Caco-2 (cell line): Measurements from ENCODE around the gene XAB2. TPM values are rescaled to one million over a fixed set of nuclear protein-coding genes. Genes with fewer than 3 reads are reported as not detected.
"Not testable (repeated sequence)": the region's sequence is repeated elsewhere in the genome, so short reads cannot be mapped to it uniquely, and the experiment has no call there.

Source experiments
- BruUV-seq: library from RNA; stranded (reverse); fragments of 400-500 nt; replicated peaks from 2 replicates; lab custom pipeline; 2021; lab: Mats Ljungman, UMichigan
- CTCF ChIA-PET: fragments of 300-600 bp; sonication (Branson Sonifier 250); formaldehyde crosslinking; loops from one replicate; lab custom pipeline; 2022; ENCODE audit warnings: antibody characterized with exemption; lab: Charles Lee
- POLR2A ChIA-PET: fragments of 300-600 bp; sonication (Branson Sonifier 250); formaldehyde crosslinking; loops from one replicate; lab custom pipeline; 2022; ENCODE audit warnings: antibody characterized with exemption; lab: Charles Lee
- DNase-seq, 2 experiments: peaks; one replicate each; pipeline versions ENCODE4 v3.0.0 to v3.0.0-alpha.2; 2020 to 2022
- H3K27me3 ChIP-seq: replicated peaks from 2 replicates; pipeline ENCODE4 v1.6.0; 2011; ENCODE audit warnings: low read length; ENCODE audit not compliant: control insufficient read depth, insufficient read depth
- H3K36me3 ChIP-seq: 2 replicates; pipeline ENCODE4 v1.5.1; 2011; ENCODE audit warnings: low read length; ENCODE audit not compliant: control insufficient read depth, insufficient read depth
- H3K4me1 ChIP-seq: fragments of 250-450 bp; sonication (Bioruptor Pico); 2 replicates; pipeline ENCODE4 v1.5.1; 2020; ENCODE audit warnings: mild to moderate bottlenecking
- H3K4me3 ChIP-seq: 2 replicates; pipeline ENCODE4 v1.5.1; 2011; ENCODE audit warnings: low read depth, mild to moderate bottlenecking, control low read depth, low read length
- H3K9me3 ChIP-seq: fragments of 250-450 bp; sonication (Bioruptor Pico); 2 replicates; pipeline ENCODE4 v1.5.1; 2020; ENCODE audit warnings: mild to moderate bottlenecking, moderate library complexity
- H3K27ac Mint-ChIP-seq: one replicate; pipeline ENCODE4 v1.8.0; 2022; ENCODE audit warnings: mixed read lengths; ENCODE audit not compliant: unreplicated experiment
- H3K27me3 Mint-ChIP-seq: one replicate; pipeline ENCODE4 v1.8.0; 2022; ENCODE audit warnings: mixed read lengths; ENCODE audit not compliant: insufficient read depth, unreplicated experiment
- H3K36me3 Mint-ChIP-seq: one replicate; pipeline ENCODE4 v1.8.0; 2022; ENCODE audit warnings: mild to moderate bottlenecking, mixed read lengths; ENCODE audit not compliant: insufficient read depth, unreplicated experiment
- H3K4me1 Mint-ChIP-seq: one replicate; pipeline ENCODE4 v1.8.0; 2022; ENCODE audit warnings: low read depth, mixed read lengths; ENCODE audit not compliant: unreplicated experiment
- H3K4me3 Mint-ChIP-seq: one replicate; pipeline ENCODE4 v1.8.0; 2022; ENCODE audit warnings: mild to moderate bottlenecking, moderate library complexity, mixed read lengths; ENCODE audit not compliant: unreplicated experiment
- H3K9me3 Mint-ChIP-seq: one replicate; pipeline ENCODE4 v1.8.0; 2022; ENCODE audit warnings: mixed read lengths; ENCODE audit not compliant: unreplicated experiment
- intact Hi-C: fragments of 100-400 bp; cut with micrococcal nuclease; formaldehyde crosslinking; loops from one replicate; pipeline ENCODE4 v1.10.0; 2022; ENCODE audit not compliant: unreplicated experiment
- total RNA-seq: library from RNA; stranded (reverse); gene quantifications from 2 replicates; pipeline ENCODE4 v1.2.3, GENCODE V29; 2022
- TF ChIP-seq, protein P1 (sequence below), 2 experiments: fragments of 200-600 bp in 1 of 2; IDR thresholded peaks; 1 replicate in 1 of 2; 2 replicates in 1 of 2; pipeline versions ENCODE4 v1.5.1 to v1.8.0; 2011 to 2022; ENCODE audit warnings: antibody characterized with exemption in 1 of 2, control low read depth in 1 of 2, inconsistent platforms in 1 of 2, low read depth in 1 of 2, low read length in 1 of 2, mild to moderate bottlenecking in 1 of 2, moderate library complexity in 1 of 2; ENCODE audit not compliant: insufficient read depth in 1 of 2, severe bottlenecking in 1 of 2, unreplicated experiment in 1 of 2

Gene XAB2
- total RNA-seq, 1 experiment from 2014 or later, result 44.7 TPM

DNA sequence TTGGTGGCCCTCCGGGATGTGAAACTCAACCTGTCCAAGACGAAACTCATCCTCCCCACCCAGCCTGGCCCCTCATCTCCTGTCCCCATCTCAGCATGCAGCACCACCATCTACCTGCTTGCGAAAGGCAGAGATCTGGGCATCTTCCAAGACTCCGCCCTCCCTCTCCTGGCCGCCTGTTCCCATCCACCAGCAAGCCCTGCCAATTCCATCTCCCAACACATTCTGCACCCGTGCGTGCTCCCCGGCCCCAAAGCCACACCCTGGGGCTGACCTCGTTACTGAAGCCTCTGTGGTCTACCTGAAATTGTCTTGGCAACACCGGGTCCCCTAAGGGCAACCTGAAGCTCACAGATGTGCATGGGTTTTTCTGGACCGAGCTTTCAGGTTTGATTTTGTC, 46.9 kb downstream of the XAB2 start:
- ChIA-PET POLR2A (no interaction called here), CTCF (interaction anchor here (0.6 to 2.3 kb wide), 2 partner anchors 14 to 445 kb away, joined by 6 to 8 read pairs; no protein-coding TSS in a partner anchor)
- no peak overlapping the region for H3K4me3 ChIP-seq
- TF ChIP-seq, protein P1, sequence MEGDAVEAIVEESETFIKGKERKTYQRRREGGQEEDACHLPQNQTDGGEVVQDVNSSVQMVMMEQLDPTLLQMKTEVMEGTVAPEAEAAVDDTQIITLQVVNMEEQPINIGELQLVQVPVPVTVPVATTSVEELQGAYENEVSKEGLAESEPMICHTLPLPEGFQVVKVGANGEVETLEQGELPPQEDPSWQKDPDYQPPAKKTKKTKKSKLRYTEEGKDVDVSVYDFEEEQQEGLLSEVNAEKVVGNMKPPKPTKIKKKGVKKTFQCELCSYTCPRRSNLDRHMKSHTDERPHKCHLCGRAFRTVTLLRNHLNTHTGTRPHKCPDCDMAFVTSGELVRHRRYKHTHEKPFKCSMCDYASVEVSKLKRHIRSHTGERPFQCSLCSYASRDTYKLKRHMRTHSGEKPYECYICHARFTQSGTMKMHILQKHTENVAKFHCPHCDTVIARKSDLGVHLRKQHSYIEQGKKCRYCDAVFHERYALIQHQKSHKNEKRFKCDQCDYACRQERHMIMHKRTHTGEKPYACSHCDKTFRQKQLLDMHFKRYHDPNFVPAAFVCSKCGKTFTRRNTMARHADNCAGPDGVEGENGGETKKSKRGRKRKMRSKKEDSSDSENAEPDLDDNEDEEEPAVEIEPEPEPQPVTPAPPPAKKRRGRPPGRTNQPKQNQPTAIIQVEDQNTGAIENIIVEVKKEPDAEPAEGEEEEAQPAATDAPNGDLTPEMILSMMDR (IDR thresholded peaks at IDR 0.05; ENCODE audit: insufficient read depth in 1 of 2, low read depth in 1 of 2, low read length in 1 of 2, severe bottlenecking in 1 of 2, unreplicated experiment in 1 of 2), result no peak
- Mint-ChIP-seq H3K27me3 (peaks cover 8% of the 10 kb centered on the region), H3K4me1 (no peaks in the 10 kb centered on the region), H3K9me3 (no peaks in the 10 kb centered on the region), H3K36me3 (no peaks in the 10 kb centered on the region), H3K27ac (no peak overlapping the region), H3K4me3 (no peak overlapping the region)
- H3K4me1 ChIP-seq, result no peaks in the 10 kb centered on the region
- H3K36me3 ChIP-seq, result no peaks in the 10 kb centered on the region
- no TSS peak for BruUV-seq
- intact Hi-C loops, result no loop called here
- DNase-seq, result no peak
- no peaks in the 10 kb centered on the region for H3K9me3 ChIP-seq
- H3K27me3 ChIP-seq, result no peaks in the 10 kb centered on the region

GRCh38 chr19:7579182-7579581, 50.2 kb downstream of the XAB2 start:
- CTCF ChIA-PET, result interaction anchor here (0.6 kb wide), 1 partner anchor 11 kb away, joined by 3 read pairs; no protein-coding TSS in a partner anchor
- intact Hi-C loops, result no loop called here
- Histone ChIP-seq H3K27me3 (no peaks in the 10 kb centered on the region), H3K36me3 (no peaks in the 10 kb centered on the region), H3K4me1 (no peaks in the 10 kb centered on the region), H3K4me3 (no peak overlapping the region), H3K9me3 (no peaks in the 10 kb centered on the region)
- no TSS peak for BruUV-seq
- no peak for DNase-seq
- Mint-ChIP-seq H3K27me3 (peaks cover 11% of the 10 kb centered on the region), H3K36me3 (no peaks in the 10 kb centered on the region), H3K9me3 (no peaks in the 10 kb centered on the region), H3K4me3 (no peak overlapping the region), H3K4me1 (no peaks in the 10 kb centered on the region), H3K27ac (no peak overlapping the region)
- TF ChIP-seq, protein P1 (IDR thresholded peaks at IDR 0.05; ENCODE audit: insufficient read depth in 1 of 2, low read depth in 1 of 2, low read length in 1 of 2, severe bottlenecking in 1 of 2, unreplicated experiment in 1 of 2), result no peak
- POLR2A ChIA-PET, result interaction anchor here (0.6 kb wide), 1 partner anchor 350 kb away, joined by 12 read pairs; no protein-coding TSS in a partner anchor

DNA sequence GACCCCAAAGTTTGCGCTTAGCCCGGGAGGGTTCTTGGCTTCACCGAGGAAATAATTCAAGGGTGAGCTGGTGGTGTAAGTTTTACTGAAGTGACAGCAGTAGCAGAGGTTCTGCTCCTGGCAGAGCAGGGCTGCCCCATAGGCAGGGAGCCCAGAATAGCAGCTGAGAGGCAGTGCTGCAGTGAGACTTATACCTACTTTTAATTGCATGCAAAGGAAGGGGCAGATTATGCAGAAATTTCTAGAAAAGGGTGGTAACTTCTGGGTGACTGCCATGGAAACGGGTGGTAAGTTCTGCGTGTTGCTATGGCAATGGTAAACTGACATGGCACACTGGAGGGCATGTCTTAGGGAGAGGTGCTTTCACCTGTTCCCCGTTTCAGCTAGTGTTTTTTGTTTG, 51.2 kb downstream of the XAB2 start:
- no peaks in the 10 kb centered on the region for H3K4me1 ChIP-seq
- H3K27ac Mint-ChIP-seq, result no peak overlapping the region
- H3K27me3 ChIP-seq, result no peaks in the 10 kb centered on the region
- no peak overlapping the region for H3K4me3 ChIP-seq
- intact Hi-C loops, result no loop called here
- DNase-seq, result no peak
- H3K36me3 ChIP-seq, result no peaks in the 10 kb centered on the region
- H3K4me1 Mint-ChIP-seq, result no peaks in the 10 kb centered on the region
- ChIA-PET POLR2A (no interaction called here), CTCF (interaction anchor here (1.1 kb wide), 1 partner anchor 10 kb away, joined by 4 read pairs; no protein-coding TSS in a partner anchor)
- no peaks in the 10 kb centered on the region for H3K36me3 Mint-ChIP-seq
- no peaks in the 10 kb centered on the region for H3K9me3 Mint-ChIP-seq
- no peak overlapping the region for H3K4me3 Mint-ChIP-seq
- H3K9me3 ChIP-seq, result no peaks in the 10 kb centered on the region
- TF ChIP-seq, protein P1 (IDR thresholded peaks at IDR 0.05; ENCODE audit: insufficient read depth in 1 of 2, low read depth in 1 of 2, low read length in 1 of 2, severe bottlenecking in 1 of 2, unreplicated experiment in 1 of 2), result no peak
- no TSS peak for BruUV-seq
- peaks cover 14% of the 10 kb centered on the region for H3K27me3 Mint-ChIP-seq

DNA sequence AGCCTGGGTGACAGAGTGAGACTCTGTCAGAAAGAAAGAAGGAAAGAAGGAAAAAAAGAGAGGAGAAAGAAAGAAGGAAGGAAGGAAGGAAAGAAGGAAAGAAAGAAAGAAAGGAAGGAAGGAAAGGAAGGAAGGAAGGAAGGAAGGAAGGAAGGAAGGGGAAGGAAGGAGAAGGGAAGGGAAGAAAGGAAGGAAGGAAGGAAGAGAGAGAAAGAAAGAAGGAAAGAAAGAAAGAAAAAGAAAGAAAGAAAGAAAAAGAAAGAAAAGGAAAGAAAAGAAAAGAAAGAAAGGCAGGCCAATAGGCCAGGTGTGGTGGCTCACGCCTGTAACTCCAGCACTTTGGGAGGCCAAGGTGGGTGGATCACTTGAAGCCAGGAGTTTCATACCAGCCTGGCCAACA, 51.9 kb downstream of the XAB2 start:
- DNase-seq, H3K27me3 ChIP-seq, H3K4me1 ChIP-seq, H3K4me3 Mint-ChIP-seq, H3K9me3 Mint-ChIP-seq, H3K4me3 ChIP-seq, H3K27ac Mint-ChIP-seq, H3K9me3 ChIP-seq, BruUV-seq, POLR2A ChIA-PET, intact Hi-C loops, H3K4me1 Mint-ChIP-seq, H3K36me3 ChIP-seq, H3K36me3 Mint-ChIP-seq: not testable (repeated sequence)
- H3K27me3 Mint-ChIP-seq, result peaks cover 11% of the 10 kb centered on the region
- CTCF ChIA-PET, result interaction anchor here (1.1 kb wide), 1 partner anchor 9 kb away, joined by 4 read pairs; no protein-coding TSS in a partner anchor
